HG03575 (cell line): ENCODE measurements around the gene BCL7A.

Experiments
- ATAC-seq: cut with Tn5 transposase; IDR thresholded peaks from one replicate; pipeline ENCODE4 v1.9.1; 2021; ENCODE audit not compliant: unreplicated experiment, insufficient number of reproducible peaks, low FRiP score; ENCODE audit errors: extremely low read depth

Gene BCL7A

DNA sequence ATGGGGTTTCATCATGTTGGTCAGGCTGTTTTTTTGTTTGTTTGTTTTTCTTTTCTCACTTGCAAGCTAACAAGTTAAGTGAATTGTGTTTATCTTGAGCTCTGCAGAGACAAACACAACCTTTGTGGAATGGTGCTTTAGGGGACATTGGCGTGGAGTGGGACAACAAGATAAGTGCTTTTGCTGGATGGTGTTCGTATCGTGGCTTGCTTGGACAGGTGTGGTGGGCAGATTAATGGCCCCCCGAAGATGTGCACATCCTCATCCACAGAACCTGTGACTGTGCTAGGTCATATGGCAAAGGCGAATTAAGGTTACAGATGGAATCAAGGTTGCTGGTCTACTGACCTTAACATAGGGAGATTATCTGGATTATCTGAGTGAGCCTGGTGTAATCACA, 63.9 kb downstream of the BCL7A start:
- no peak for ATAC-seq

DNA sequence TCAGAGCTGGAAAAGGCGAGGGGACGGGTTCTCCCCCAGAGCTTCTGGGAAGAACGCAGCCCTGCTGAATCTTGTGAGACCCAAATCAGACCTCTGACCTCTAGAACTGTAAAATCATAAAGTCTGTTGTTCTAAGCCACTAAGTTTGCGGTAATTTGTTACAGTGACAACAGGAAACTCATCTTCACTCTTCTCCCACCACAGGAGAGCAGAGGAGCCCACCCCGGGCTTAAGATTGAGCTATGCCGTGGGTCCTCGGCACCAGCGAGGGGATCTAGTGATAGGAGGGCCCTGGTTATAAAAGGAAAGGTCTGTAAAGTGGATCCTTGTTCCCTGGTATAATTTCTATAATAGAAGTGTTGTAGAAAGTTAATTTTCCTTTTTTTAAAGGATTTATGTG, 64.4 kb downstream of the BCL7A start:
- no peak for ATAC-seq

DNA sequence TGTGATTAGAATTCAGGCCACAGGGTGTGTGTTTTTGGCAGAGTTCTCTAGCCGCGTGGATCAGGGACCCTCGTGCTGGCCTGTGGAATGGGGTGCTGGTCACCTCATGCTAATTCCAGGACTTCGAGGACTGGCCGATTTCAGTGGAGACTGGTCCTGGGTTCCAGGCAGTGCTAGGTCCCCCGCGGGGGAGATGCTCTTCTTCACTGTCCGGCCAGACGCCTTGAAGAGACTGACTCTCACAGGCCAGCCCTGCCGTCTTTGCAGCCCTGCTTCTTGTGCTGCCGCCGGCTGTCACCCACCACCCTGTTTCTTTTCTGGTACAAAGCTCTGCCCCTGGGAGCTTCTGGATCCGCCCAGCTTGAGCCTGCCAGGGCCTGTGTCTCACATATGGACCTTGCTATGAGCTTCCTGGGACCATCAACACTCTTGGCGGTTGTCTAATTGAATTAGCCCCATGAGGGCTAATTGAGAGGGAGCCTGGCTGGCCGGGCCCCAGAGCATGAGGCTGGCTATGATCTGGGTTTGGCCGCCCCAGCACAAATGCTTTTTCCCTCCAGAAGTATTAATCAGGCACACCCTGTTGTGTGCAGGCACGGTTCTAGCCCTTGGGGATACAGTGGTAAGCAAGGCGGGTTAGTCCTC, 65.1 kb downstream of the BCL7A start:
- ATAC-seq: no peak

DNA sequence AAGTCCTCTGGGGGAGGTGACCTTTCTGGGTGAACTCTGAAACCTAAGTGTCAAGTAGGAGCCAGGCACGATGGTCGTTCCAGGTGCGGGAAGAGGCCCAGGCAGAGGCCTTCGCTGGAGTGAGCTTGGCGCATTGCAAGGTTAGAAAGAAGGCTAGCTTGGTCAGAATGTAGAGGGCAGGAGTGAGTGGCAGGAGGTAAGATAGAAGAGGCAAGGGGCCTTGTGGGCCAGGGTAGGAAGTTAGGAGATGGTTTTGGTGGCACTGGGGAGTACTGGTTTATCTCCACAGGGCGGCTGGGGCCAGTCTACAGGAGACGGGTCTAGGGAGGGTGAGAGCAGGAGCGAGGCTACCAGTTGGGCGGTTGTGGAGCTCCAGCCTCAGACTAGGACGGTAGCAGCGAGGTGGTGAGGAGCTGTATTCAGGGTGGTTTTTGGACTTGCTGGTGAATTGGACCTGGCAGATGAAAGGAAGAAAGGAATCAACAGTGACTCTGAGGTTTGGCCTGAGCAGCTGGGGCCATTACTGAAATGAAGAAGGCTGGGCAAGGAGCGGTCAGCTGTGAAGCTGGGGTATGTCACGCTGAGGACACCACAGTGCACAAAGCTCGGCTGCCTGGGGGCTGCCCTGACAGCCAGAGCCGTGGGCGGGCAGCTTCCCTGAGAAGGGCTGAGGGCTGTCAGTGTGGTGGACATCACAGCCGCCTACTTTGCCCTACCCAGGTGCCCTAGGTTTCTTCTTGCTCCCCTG, 65.9 kb downstream of the BCL7A start:
- ATAC-seq: no peak

DNA sequence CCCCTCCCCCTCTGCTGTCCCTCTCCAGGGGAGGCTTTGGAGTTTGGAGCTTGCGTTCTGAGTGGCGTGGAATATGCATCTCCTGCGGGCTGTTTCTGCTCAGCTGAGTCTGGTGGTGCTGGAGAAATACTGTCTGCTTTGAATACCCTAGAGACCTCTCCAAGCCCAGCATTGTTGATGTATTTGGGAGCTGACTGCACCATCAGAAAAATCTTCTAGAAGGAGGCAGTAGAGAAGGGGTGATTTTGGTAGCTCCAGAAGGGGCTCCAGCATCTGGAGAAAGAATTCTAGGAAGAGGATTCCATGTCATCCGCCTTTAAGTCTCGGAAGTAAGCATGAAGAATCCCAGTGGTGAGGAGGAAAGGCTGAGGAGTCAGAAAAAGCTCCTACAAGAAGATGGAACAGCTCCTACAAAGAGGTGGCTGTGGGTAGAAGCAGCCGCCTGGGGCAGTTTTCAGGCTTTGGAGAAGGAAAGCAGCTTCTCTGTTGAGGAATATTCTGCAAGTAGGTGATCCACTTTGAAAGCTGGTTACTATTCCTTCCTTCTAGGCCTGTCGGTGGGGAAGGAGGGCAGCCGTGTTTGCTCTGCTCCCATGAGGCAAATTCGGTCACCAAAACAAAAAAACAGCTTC, 66.6 kb downstream of the BCL7A start:
- ATAC-seq: no peak

DNA sequence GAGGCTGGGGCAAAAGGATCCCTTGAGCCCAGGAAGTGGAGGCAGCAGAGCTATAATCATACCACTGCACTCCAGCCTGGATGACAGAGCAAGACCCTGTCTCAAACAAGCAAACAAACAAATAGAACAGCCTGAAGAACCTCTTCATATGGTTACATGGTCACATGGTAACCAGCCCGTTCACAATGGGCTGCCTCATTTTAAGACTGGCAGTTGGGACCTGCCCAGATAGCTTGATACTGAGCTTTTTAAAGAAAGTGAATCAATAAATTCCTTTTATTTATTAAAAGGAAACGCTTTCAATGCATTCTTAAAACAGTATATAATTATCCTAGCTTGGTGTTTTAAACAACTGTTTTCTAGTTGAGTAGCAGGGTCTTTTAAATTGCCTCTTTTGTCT, 67.4 kb downstream of the BCL7A start:
- no peak for ATAC-seq

DNA sequence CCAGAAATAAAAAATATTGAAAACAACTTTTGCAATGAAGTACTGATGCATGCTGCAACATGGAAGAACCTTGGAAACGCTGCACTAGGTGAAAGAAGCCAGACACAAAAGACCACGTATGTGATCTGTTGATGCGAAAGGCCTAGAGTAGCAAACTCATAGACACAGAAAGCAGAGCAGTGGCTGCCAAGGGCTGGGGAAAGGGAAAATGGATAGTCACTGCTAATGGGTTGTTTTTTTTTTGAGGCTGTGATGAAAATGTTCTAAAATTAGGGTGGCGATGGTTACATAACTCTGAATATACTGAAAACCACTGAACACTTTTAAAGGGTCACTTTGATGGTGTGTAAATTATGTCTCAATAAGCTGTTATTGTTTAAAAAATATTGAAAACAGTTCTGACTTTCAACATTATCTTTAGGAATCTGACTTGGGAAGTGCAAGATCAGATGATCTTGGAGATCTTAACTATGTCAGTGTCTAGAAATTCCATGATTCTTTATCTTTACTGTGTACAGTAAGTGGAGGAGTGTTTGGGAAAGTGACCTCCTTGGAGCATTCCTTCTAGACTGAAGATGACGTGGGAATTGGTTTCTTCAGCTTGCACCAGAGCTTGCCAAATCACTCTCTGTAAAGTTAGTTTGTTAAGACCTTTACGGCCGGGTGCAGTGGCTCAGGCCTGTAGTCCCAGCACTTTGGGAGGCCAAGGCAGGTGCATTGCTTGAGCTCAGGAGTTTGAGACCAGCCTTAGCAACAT, 69.3 kb downstream of the BCL7A start:
- ATAC-seq: no peak

DNA sequence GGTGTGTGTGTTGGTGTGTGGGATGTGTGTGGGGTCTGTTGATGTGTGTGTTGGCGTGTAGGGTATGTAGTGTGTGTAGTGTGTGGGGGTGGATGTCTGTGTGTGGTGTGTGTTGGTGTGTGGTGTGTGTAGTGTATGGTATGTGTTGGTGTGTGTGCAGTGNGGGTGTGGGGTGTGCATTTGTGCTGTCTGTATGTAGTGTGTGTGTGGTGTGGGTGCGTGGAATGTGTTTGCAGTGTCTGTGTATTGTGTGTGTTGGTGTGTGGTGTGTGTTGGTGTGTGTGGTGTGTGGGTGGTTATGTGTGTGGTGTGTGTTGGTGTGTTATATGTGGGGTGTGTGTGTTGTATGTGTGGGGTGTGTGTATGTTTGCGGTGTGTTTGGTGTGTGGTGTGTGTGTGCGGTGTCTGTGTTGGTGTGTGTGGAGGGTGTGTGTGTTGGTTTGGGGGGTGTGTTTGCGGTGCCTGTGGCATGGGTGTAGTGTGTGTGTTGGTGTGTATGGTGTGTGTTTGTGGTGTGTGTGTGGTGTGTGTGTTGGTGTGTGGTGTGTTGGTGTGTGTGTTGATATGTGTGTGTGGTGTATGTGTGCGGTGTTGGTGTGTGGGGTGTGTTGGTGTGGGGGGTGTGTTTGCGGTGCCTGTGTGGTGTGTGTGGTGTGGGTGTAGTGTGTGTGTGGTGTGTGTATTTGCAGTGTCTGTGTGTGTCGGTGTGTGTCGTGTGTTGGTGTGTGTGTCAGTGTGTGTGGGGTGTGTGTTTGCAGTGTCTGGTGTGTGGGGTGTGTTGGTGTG, 71.6 kb downstream of the BCL7A start:
- no peak for ATAC-seq

DNA sequence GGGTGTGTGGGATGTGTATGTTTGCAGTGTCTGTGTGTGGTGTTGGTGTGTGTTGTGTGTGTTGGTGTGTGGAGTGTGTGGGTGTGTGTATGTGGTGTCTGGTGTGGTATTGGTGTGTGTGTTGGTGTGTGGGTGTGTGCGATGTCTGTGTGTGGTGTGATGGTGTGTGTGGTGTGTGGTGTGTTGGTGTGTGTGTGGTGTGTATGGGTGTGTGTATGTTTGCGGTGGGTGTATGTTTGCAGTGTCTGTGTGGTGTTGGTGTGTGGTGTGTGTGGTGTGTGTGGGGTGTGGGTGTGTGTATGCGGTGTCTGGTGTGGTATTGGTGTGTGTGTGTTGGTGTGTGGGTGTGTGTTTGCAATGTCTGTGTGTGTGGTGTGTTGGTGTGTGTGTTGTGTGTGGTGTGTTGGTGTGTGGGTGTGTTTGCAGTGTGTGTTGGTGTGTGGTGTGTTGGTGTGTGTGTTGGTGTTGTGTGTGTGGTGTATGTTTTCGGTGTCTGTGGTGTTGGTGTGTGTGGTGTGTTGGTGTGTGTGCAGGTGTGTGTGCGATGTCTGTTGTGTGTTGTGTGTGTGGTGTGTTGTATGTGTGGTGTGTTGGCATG, 72.6 kb downstream of the BCL7A start:
- no peak for ATAC-seq

DNA sequence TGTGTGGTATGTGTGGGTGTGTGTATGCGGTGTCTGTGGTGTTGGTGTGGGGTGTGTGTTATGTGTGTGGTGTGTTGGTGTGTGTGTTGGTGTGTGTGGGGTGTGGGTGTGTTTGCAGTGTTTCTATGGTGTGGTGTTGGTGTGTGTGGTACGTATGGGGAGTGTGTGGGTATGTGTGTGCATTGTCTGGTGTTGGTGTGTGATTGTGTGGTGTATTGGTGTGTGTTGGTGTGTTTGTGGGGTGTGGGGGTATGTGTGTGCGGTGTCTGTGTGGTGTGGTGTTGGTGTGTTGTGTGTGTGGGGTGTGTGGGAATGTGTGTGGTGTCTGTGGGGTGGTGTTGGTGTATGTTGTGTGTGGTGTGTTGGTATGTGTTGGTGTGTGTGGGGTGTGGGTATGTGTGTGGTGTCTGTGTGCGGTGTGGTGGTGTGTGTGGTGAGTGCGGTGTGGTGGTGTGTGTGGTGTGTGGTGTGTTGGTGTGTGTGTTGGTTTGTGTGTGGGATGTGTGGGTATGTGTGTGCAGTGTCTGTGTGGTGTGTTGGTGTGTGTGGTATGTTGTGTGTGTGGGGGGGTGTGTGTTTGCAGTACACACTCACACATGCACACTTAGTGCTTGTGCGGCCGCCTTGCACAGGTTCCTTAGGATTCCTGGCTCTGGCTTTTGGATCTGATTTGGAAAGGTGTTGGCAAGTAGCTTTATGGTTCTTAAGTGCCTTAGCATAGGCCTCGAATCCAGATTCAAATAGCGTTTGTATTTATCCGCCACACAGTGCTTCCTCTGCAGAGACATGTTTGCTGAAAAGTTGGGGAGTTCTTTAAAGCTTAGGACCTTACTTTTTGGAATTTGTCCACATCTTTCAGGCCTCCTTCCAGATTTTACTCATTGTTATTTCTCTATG, 73.3 kb downstream of the BCL7A start:
- ATAC-seq: no peak

DNA sequence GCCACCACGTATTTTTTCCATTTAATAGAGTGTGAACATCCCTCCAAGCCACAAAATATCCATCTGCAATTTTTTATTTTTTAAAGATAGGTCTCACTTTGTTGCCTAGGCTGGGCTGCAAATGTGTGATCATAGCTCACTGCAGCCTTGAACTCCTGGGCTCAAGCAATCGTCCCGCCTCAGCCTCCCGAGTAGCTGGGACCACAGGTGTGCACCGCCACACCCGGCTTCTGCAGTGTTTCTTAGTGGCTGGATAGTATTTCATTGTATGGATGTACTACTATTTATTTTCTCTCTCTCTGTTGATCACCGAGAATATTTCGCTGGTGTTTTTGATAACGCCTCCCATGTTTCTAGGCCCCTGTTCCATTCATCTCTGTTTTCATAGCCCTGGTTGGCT, 74.3 kb downstream of the BCL7A start:
- no peak for ATAC-seq

DNA sequence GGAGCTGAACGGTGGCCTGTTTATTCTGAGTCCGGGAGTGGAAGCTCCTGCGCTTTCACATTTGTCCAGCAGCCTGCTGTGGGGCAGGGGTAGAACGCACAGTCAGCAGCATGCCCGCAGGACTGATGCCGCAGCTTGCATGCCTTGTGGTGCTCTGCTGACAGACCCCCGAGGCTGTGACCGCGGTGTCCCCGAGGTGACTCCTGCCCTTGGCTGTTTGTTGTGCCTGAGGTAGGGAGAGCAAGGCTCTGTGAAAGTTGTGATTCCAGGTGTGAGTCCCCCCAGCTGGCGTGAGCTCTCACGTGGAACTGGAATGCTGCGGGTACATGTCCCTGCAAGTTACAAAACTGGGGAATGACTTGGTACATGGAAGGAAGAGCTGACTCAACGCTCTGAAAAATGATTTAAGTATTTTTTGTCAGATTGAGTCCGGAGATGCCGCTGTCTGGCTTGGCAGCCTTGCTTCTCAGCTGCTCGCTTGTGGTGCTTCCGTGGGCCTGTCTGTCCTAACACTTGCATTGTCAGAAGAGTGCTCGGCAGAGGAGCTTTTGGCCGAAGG, 75.0 kb downstream of the BCL7A start:
- no peak for ATAC-seq

DNA sequence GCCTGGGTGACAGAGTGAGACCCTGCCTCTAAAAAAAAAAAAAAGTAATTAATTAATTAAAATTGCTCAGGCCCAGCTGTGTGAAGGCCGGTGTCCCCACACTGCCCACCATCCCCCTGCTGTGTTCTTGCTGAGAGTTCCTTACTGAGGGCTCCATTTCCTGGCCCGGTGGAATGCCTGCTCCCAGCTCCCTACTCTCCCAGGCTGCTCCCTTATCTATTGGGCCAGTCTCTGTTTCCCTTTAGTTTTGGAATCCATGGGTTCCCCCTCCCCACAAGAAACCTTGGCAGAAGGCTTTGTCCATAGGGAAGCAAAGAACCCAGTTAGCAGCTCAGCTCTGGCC, 75.9 kb downstream of the BCL7A start:
- no peak for ATAC-seq

DNA sequence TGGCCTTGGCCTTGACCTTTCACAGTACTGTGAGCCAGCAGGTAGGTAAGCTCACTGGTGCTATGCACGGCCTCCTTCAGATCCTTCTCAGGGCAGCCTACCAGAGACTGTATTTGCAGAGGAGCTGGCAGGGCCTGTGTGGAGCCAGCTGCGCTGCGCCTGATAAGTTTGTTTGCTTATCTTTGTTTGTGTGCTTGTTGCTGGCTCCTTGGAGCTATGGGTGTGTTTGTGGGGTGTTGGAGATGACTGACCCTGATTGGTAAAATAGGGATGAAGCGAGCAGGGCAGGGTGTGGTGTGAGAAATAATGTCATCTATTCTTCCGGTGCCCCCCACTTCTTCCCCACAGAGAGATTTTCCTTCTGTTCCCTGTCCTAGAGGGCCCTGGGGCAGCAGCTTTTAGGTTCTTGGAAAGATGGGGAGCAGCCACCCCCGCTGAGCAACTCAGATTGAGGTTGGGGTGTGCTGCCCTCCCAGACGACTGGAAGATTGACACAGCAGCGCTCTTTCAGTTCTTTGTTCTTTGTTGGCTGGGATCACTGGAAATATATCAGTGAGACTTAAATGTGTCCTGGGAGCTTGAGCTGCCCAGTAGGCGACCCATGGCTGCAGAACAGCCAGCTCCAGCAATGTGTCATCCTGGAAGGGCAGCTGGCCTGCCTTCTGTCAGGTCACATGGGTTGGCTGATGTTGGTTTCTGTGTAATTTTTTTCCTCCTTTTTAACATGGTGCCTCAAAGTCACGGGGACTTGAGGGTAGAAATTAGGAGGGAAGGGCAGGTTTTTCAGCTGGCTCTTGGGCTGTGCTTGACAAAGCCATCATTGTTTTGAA, 76.5 kb downstream of the BCL7A start:
- no peak for ATAC-seq

DNA sequence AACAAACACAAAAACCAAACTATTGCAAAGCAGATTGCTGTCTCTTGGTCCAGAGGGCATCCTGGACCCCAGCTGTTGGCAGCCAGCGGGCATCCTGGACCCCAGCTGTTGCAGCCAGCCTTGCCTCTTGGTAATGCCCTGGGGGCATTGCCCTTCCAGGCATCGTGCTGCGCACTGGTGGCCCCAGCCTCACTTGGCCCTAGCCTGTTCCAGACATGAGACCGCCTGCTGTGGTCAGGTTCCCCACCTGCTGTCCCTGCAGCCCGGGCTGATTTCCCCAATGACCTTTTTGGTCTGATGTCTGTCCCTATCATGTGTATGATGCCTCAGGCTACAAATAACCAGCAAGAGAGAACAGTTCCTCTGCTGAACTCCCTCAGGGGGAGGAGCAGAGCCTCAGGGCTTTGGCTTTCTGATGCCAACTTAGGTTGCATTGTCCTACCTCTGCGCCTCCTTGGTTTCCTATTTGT, 77.6 kb downstream of the BCL7A start:
- no peak for ATAC-seq

DNA sequence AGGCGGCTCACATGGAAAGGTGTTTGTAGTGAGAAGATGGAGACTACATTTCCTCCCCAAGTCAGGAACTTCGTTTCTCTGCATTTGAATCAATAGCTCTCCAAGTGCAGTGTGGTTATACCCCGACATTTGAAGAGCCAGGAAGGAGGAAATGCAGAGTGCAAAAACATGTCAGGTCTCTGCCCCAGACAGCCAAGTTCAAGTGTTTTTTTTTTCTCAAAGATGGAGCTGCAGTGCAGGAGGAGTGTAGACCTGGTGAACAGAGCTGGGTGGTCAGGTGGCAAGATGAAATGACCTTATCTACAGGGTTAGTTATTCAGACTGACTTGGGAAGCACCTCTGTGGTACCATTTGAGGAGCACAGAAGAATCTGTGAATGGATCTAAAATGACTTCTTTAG, 78.2 kb downstream of the BCL7A start:
- ATAC-seq: no peak

DNA sequence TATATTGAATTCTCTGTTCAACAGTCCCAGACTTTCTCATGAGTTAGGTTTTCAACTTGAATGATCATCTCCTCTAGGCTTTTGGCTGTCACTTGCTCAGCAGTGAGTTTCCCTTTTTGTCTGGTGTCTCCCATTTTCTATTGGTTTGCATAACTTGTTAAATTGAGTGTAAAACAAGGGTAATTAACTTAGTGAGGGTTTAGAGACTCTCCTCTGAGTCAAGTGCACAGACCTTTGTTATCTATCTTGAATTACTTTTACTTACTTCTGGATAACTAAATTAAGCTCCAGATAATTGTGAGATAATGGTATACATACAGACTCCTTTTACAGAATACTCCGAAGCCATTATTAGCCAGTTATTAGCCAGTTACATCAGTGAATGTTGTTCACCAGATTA, 78.9 kb downstream of the BCL7A start:
- no peak for ATAC-seq
